H9 (cell line): ENCODE measurements around the gene MRC1. TPM values are rescaled to one million over a fixed set of nuclear protein-coding genes. Genes with fewer than 3 reads are reported as not detected.

Source experiments
- DNase-seq: peaks from one replicate; pipeline ENCODE4 v3.0.0-alpha.2; 2017
- H2AFZ ChIP-seq: one replicate; pipeline ENCODE4 v1.6.1; 2013; ENCODE audit warnings: mild to moderate bottlenecking, low read length, control low read depth, moderate library complexity
- H2AK5ac ChIP-seq: 2 replicates; pipeline ENCODE4 v1.6.1; 2013; ENCODE audit warnings: low read length, control low read depth, mixed read lengths; ENCODE audit not compliant: insufficient read length
- H2BK120ac ChIP-seq: one replicate; pipeline ENCODE4 v1.6.1; 2013; ENCODE audit warnings: low read depth, mild to moderate bottlenecking, low read length, control low read depth, inconsistent platforms; ENCODE audit not compliant: poor library complexity, severe bottlenecking
- H2BK12ac ChIP-seq: 2 replicates; pipeline ENCODE4 v1.6.1; 2013; ENCODE audit warnings: low read length, control low read depth, mixed read lengths, low read depth; ENCODE audit not compliant: insufficient read length
- H2BK15ac ChIP-seq: 2 replicates; pipeline ENCODE4 v1.6.1; 2013; ENCODE audit warnings: low read depth, low read length, control low read depth
- H2BK20ac ChIP-seq: one replicate; pipeline ENCODE4 v1.6.1; 2013; ENCODE audit warnings: low read depth, mild to moderate bottlenecking, low read length, control low read depth, inconsistent platforms; ENCODE audit not compliant: poor library complexity, severe bottlenecking
- H2BK5ac ChIP-seq: 2 replicates; pipeline ENCODE4 v1.6.1; 2013; ENCODE audit warnings: low read length, control low read depth, mixed read lengths; ENCODE audit not compliant: insufficient read length
- H3K14ac ChIP-seq: 2 replicates; pipeline ENCODE4 v1.6.1; 2013; ENCODE audit warnings: low read length, control low read depth; ENCODE audit not compliant: insufficient read depth
- H3K18ac ChIP-seq: 2 replicates; pipeline ENCODE4 v1.6.1; 2013; ENCODE audit warnings: low read depth, mild to moderate bottlenecking, mixed read lengths, low read length, control low read depth; ENCODE audit not compliant: insufficient read length
- H3K23ac ChIP-seq: 2 replicates; pipeline ENCODE4 v1.6.1; 2013; ENCODE audit warnings: low read length, control low read depth, mixed read lengths, low read depth; ENCODE audit not compliant: insufficient read length
- H3K23me2 ChIP-seq: 2 replicates; pipeline ENCODE4 v1.6.1; 2013; ENCODE audit warnings: low read depth, mild to moderate bottlenecking, mixed read lengths, low read length, control low read depth; ENCODE audit not compliant: insufficient read length, poor library complexity, severe bottlenecking
- H3K27ac ChIP-seq: 2 replicates; pipeline ENCODE4 v1.5.1; 2013; ENCODE audit warnings: low read length, control low read depth, mixed read lengths, low read depth; ENCODE audit not compliant: insufficient read length
- H3K27me3 ChIP-seq: 2 replicates; pipeline ENCODE4 v1.6.1; 2013; ENCODE audit warnings: low read length, control low read depth, inconsistent platforms; ENCODE audit not compliant: insufficient read depth
- H3K4ac ChIP-seq: 2 replicates; pipeline ENCODE4 v1.6.1; 2013; ENCODE audit warnings: low read depth, mild to moderate bottlenecking, control low read depth, inconsistent platforms, low read length, moderate library complexity
- H3K4me1 ChIP-seq: 2 replicates; pipeline ENCODE4 v1.6.1; 2013; ENCODE audit warnings: low read length, control low read depth, inconsistent platforms; ENCODE audit not compliant: insufficient read depth
- H3K4me2 ChIP-seq: 2 replicates; pipeline ENCODE4 v1.6.1; 2013; ENCODE audit warnings: low read length, control low read depth, mixed read lengths; ENCODE audit not compliant: insufficient read length, insufficient read depth
- H3K56ac ChIP-seq: 2 replicates; pipeline ENCODE4 v1.6.1; 2013; ENCODE audit warnings: low read depth, mild to moderate bottlenecking, mixed read lengths, low read length, control low read depth; ENCODE audit not compliant: insufficient read length
- H3K79me1 ChIP-seq: 2 replicates; pipeline ENCODE4 v1.6.1; 2013; ENCODE audit warnings: low read depth, mild to moderate bottlenecking, moderate library complexity, low read length, control low read depth, inconsistent platforms; ENCODE audit not compliant: insufficient read depth, poor library complexity, severe bottlenecking
- H3K79me2 ChIP-seq: 2 replicates; pipeline ENCODE4 v1.6.1; 2013; ENCODE audit warnings: low read length, control low read depth, inconsistent platforms; ENCODE audit not compliant: insufficient read depth
- H3K9ac ChIP-seq: 2 replicates; pipeline ENCODE4 v1.6.1; 2013; ENCODE audit warnings: low read length, control low read depth, mixed read lengths; ENCODE audit not compliant: insufficient read length; ENCODE audit errors: extremely low read depth
- H3K9me3 ChIP-seq: one replicate; pipeline ENCODE4 v1.6.1; 2013; ENCODE audit warnings: low read depth, low read length, inconsistent platforms; ENCODE audit not compliant: control insufficient read depth
- H3T11ph ChIP-seq: one replicate; pipeline ENCODE4 v1.6.1; 2013; ENCODE audit warnings: mild to moderate bottlenecking, low read length, control low read depth, inconsistent platforms
- H4K20me1 ChIP-seq: one replicate; pipeline ENCODE4 v1.6.1; 2013; ENCODE audit not compliant: control insufficient read depth, insufficient read length, insufficient read depth
- H4K5ac ChIP-seq: 2 replicates; pipeline ENCODE4 v1.6.1; 2013; ENCODE audit warnings: low read depth, mild to moderate bottlenecking, mixed read lengths, low read length, control low read depth; ENCODE audit not compliant: insufficient read length
- H4K8ac ChIP-seq: replicated peaks from 2 replicates; pipeline ENCODE4 v1.6.1; 2013; ENCODE audit warnings: low read length, control low read depth, mixed read lengths, low read depth; ENCODE audit not compliant: insufficient read length
- H4K91ac ChIP-seq: 2 replicates; pipeline ENCODE4 v1.6.1; 2013; ENCODE audit warnings: low read depth, mild to moderate bottlenecking, moderate library complexity, mixed read lengths, low read length, control low read depth; ENCODE audit not compliant: insufficient read length
- H3K27ac Mint-ChIP-seq, 3 experiments: 2 replicates in 2 of 3; 3 replicates in 1 of 3; pipeline ENCODE4 v1.8.0; 2020 to 2021; ENCODE audit warnings: mixed read lengths in 3 of 3, mild to moderate bottlenecking in 1 of 3, moderate library complexity in 1 of 3
- H3K27me3 Mint-ChIP-seq: 2 replicates; pipeline ENCODE4 v1.8.0; 2021; ENCODE audit warnings: low read depth, mild to moderate bottlenecking, moderate library complexity, mixed read lengths
- H3K36me3 Mint-ChIP-seq, 3 experiments: 2 replicates in 2 of 3; 3 replicates in 1 of 3; pipeline ENCODE4 v1.8.0; 2020 to 2021; ENCODE audit warnings: low read depth in 3 of 3, mixed read lengths in 3 of 3; ENCODE audit not compliant: insufficient read depth in 1 of 3
- H3K4me1 Mint-ChIP-seq, 2 experiments: 2 replicates each; pipeline ENCODE4 v1.8.0; 2020; ENCODE audit warnings: mixed read lengths in 2 of 2
- H3K4me3 Mint-ChIP-seq, 2 experiments: 2 replicates in 1 of 2; 3 replicates in 1 of 2; pipeline ENCODE4 v1.8.0; 2020 to 2021; ENCODE audit warnings: mild to moderate bottlenecking in 2 of 2, mixed read lengths in 2 of 2, moderate library complexity in 1 of 2
- H3K9me3 Mint-ChIP-seq, 2 experiments: 2 replicates in 1 of 2; 3 replicates in 1 of 2; pipeline ENCODE4 v1.8.0; 2020; ENCODE audit warnings: mild to moderate bottlenecking in 2 of 2, mixed read lengths in 2 of 2, moderate library complexity in 1 of 2
- WGBS: extraction: QIAGEN DNeasy Blood & Tissue Kit; methylation state at CpG from one replicate; pipeline ENCODE4 v1.1.7; 2013; ENCODE audit warnings: missing lambda C conversion rate, low lambda C conversion rate, mixed read lengths; ENCODE audit not compliant: insufficient read length; ENCODE audit errors: extremely low coverage; 5-methylcytosine and 5-hydroxymethylcytosine counted together
- total RNA-seq: library from RNA; stranded (reverse); gene quantifications from 2 replicates; pipeline ENCODE4 v1.2.1, GENCODE V29; 2021
- TF ChIP-seq, protein P1 (sequence below): fragments of 200-600 bp; sonication (generic); conservative IDR thresholded peaks from 3 replicates; pipeline ENCODE4 v1.8.0; 2021; ENCODE audit warnings: antibody characterized with exemption, mild to moderate bottlenecking

The MRC1 gene
- total RNA-seq, 1 experiment from 2014 or later = not detected

DNA sequence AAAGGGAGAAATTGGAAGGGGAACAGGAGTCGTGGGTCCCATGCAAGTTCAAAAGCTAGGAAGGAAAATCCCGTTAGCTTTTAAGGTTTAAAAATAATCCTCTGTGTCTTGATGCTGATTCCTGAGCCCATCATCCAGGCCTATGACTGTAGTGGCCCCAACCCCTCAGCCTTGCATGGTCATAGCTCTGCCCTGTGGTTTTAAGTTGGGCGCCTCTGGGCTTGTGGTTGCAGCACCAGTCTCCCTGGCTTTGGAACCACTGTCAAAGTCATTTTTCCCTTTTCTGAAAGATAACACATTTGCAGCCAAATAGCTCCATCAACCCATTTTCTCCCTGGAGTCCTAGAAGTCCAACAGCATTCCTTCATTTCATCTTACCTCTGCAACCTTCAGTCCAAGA lies 43.5 kb upstream of the MRC1 start:
- Histone ChIP-seq H4K8ac (no peak overlapping the region), H3K56ac (no peak overlapping the region), H2BK15ac (no peak overlapping the region), H3K79me2 (no peaks in the 10 kb centered on the region), H3K9ac (no peak overlapping the region), H4K20me1 (no peaks in the 10 kb centered on the region), H3K27ac (no peak overlapping the region), H3K4me2 (no peak overlapping the region), H3K4ac (no peak overlapping the region), H3K18ac (no peak overlapping the region), H2BK12ac (no peak overlapping the region), H3K79me1 (no peaks in the 10 kb centered on the region), H3K27me3 (peaks cover 45% of the 10 kb centered on the region), H2BK20ac (no peak overlapping the region), H4K91ac (no peak overlapping the region), H3K14ac (no peak overlapping the region), H3K23me2 (no peaks in the 10 kb centered on the region), H2BK120ac (no peak overlapping the region), H2AK5ac (no peak overlapping the region), H3K9me3 (no peaks in the 10 kb centered on the region), H3K23ac (no peak overlapping the region), H2AFZ (no peak overlapping the region), H3T11ph (no peak overlapping the region), H4K5ac (no peak overlapping the region), H3K4me1 (peaks cover 6% of the 10 kb centered on the region; the same call in 1 of the 2 replicates), H2BK5ac (no peak overlapping the region)
- peaks cover 8 to 9% of the 10 kb centered on the region in 2 experiments for H3K9me3 Mint-ChIP-seq
- no peak overlapping the region for H3K27ac Mint-ChIP-seq
- TF ChIP-seq, protein P1, sequence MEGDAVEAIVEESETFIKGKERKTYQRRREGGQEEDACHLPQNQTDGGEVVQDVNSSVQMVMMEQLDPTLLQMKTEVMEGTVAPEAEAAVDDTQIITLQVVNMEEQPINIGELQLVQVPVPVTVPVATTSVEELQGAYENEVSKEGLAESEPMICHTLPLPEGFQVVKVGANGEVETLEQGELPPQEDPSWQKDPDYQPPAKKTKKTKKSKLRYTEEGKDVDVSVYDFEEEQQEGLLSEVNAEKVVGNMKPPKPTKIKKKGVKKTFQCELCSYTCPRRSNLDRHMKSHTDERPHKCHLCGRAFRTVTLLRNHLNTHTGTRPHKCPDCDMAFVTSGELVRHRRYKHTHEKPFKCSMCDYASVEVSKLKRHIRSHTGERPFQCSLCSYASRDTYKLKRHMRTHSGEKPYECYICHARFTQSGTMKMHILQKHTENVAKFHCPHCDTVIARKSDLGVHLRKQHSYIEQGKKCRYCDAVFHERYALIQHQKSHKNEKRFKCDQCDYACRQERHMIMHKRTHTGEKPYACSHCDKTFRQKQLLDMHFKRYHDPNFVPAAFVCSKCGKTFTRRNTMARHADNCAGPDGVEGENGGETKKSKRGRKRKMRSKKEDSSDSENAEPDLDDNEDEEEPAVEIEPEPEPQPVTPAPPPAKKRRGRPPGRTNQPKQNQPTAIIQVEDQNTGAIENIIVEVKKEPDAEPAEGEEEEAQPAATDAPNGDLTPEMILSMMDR = no peak
- no peaks in the 10 kb centered on the region for H3K36me3 Mint-ChIP-seq
- H3K4me1 Mint-ChIP-seq = peaks cover 14 to 16% of the 10 kb centered on the region in 2 experiments
- no CpG with 5 or more reads among the region's 3 CpGs for WGBS
- peaks cover 87% of the 10 kb centered on the region for H3K27me3 Mint-ChIP-seq
- H3K4me3 Mint-ChIP-seq = no peak overlapping the region
- no peak for DNase-seq
